ENCODE data around the gene DBR1. TPM values are rescaled to one million over a fixed set of nuclear protein-coding genes. Genes with fewer than 3 reads are reported as not detected.
A peak's percentile ranks its signal among the peaks of the same experiment; 100 is the strongest.

Gene DBR1
- total RNA-seq, 4 donors from 2014 or later: 6.5 to 22.2 (median 6.6) TPM

DNA sequence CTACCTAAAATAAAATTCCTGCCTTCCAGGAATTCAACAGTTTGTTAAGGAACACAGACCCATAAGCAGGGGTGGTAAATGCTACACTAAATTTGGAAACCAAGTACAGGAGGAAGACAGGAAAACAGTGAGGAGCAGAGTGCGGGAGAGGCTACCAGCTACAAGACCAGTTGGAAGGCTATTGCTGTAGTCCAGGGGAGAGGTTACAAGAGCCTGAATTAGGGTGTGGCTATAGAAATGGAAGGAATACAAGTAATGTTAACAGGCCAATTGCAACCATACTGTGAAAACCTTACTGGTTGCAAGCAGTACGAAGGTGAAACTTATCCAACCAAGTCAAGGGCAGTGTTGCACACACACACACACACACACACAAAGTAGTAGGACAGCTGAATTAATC, 11.5 kb upstream of the DBR1 start:
- Histone ChIP-seq H3K4me1 (peaks cover 32% of the 10 kb centered on the region in 2 donors), H3K27me3 (no peaks in the 10 kb centered on the region), H3K27ac (peak overlapping the region; percentile 92 to 99 (median 98)), H3K9me3 (no peaks in the 10 kb centered on the region), H3K36me3 (peaks cover 0 to 5% of the 10 kb centered on the region in 2 donors), H3K4me3 (peak overlapping the region in 3 of 4 donors; percentile 91 to 99 (median 92))
- TF ChIP-seq, protein P1, sequence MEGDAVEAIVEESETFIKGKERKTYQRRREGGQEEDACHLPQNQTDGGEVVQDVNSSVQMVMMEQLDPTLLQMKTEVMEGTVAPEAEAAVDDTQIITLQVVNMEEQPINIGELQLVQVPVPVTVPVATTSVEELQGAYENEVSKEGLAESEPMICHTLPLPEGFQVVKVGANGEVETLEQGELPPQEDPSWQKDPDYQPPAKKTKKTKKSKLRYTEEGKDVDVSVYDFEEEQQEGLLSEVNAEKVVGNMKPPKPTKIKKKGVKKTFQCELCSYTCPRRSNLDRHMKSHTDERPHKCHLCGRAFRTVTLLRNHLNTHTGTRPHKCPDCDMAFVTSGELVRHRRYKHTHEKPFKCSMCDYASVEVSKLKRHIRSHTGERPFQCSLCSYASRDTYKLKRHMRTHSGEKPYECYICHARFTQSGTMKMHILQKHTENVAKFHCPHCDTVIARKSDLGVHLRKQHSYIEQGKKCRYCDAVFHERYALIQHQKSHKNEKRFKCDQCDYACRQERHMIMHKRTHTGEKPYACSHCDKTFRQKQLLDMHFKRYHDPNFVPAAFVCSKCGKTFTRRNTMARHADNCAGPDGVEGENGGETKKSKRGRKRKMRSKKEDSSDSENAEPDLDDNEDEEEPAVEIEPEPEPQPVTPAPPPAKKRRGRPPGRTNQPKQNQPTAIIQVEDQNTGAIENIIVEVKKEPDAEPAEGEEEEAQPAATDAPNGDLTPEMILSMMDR (IDR thresholded peaks at IDR 0.05 in 4 of 5, conservative IDR thresholded peaks at IDR 0.05 in 1 of 5): no peak
- TF ChIP-seq POLR2A (IDR thresholded peaks at IDR 0.05): no peak
- intact Hi-C loops (cut with DNase I; ENCODE audit: low total_unique reads): loop anchor here (2.0 to 10.0 kb wide), 5 partner anchors 71 to 731 kb away; partner anchors contain the start of genes CEP70, DZIP1L and NME9
- in situ Hi-C loops (cut with MboI; ENCODE audit: low sequenced_read_pairs in 4 of 4): loop anchor here in 1 of 4 donors (25.0 kb wide), 1 partner anchor 151 kb away; the partner anchor contains the start of genes MRAS and NME9
- DNase-seq (no peak), ATAC-seq (no peak)

DNA sequence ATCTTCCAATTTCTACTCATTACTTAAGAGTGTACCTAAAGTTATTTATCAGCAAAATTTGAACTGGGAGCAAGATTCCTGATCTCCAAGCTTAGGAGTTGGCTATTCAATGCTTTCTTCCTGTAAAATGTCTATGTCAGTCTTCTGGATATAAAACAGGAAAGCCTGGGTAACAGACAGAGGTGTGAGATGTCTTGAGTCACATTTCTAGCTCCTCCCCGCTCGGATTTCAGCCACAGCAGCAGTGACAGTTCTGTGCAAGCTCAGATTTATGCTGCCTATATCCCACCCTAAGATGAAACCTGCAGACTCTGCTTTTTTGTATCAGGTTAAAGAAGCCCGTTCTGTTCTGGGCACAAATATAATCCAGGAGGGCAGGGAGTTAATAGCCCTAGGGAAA, 10.3 kb upstream of the DBR1 start:
- no peak for DNase-seq
- ATAC-seq: no peak
- intact Hi-C loops (cut with DNase I; ENCODE audit: low total_unique reads): loop anchor here (5.0 to 10.0 kb wide), 4 partner anchors 142 to 732 kb away; partner anchors contain the start of genes CEP70 and NME9

DNA sequence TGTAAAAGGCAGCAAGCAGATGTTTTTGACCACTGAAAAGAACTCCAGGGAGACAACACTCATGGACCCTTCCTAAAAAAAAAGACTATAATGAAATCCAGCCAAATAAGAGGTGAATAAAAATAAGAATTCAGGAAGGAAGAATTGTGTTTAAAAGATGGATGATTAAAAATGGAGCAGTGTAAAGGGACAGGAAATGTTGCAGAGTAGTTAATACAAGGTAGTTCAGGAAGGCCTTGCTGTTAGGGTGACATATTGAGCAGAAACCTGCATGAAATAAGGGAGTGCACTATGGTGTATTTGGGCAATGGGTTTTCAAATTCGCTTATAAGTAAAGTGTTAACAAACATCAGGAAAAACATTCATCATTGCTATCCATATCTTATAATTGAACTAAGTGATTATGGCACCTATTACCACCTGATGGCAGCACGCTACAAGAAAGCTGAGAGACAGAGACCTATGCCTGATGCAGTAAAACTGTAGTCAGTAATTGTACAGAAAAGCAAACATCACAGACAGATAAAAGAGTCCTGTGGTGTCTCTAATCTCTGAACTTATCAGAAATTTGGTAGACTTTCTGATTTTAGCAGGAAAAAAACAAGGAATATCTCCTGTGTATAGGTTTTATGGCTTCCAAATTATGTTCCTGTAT, 5.8 kb upstream of the DBR1 start:
- Histone ChIP-seq H3K4me1 (no peaks in the 10 kb centered on the region), H3K4me3 (no peak overlapping the region), H3K36me3 (no peaks in the 10 kb centered on the region), H3K27ac (no peak overlapping the region), H3K9me3 (no peaks in the 10 kb centered on the region), H3K27me3 (no peaks in the 10 kb centered on the region)
- ATAC-seq (peak; percentile 52 to 71), DNase-seq (no peak)
- no peak for TF ChIP-seq POLR2A (IDR thresholded peaks at IDR 0.05)
- TF ChIP-seq, protein P1 (IDR thresholded peaks at IDR 0.05 in 4 of 5, conservative IDR thresholded peaks at IDR 0.05 in 1 of 5): peak in 4 of 5 experiments; percentile 22 to 58 (median 36)
- intact Hi-C loops (cut with DNase I; ENCODE audit: low total_unique reads): loop anchor here (10.0 kb wide), 1 partner anchor 314 kb away; no protein-coding TSS in a partner anchor
- in situ Hi-C loops (cut with MboI; ENCODE audit: low sequenced_read_pairs in 4 of 4): loop anchor here in 1 of 4 donors (25.0 kb wide), 1 partner anchor 157 kb away; the partner anchor contains the start of genes MRAS and NME9

More for the DNA sequence above, 10.3 kb upstream of the DBR1 start:
- no peaks in the 10 kb centered on the region for H3K9me3 ChIP-seq
- H3K27me3 ChIP-seq: no peaks in the 10 kb centered on the region
- in situ Hi-C loops (cut with MboI; ENCODE audit: low sequenced_read_pairs in 4 of 4): loop anchor here in 1 of 4 donors (25.0 kb wide), 1 partner anchor 152 kb away; the partner anchor contains the start of genes MRAS and NME9
- no peak for TF ChIP-seq POLR2A (IDR thresholded peaks at IDR 0.05)
- TF ChIP-seq, protein P1 (IDR thresholded peaks at IDR 0.05 in 4 of 5, conservative IDR thresholded peaks at IDR 0.05 in 1 of 5): no peak
- H3K27ac ChIP-seq: no peak overlapping the region
- peaks cover 20 to 22% of the 10 kb centered on the region in 2 donors for H3K4me1 ChIP-seq
- H3K36me3 ChIP-seq: no peaks in the 10 kb centered on the region
- H3K4me3 ChIP-seq: no peak overlapping the region

DNA sequence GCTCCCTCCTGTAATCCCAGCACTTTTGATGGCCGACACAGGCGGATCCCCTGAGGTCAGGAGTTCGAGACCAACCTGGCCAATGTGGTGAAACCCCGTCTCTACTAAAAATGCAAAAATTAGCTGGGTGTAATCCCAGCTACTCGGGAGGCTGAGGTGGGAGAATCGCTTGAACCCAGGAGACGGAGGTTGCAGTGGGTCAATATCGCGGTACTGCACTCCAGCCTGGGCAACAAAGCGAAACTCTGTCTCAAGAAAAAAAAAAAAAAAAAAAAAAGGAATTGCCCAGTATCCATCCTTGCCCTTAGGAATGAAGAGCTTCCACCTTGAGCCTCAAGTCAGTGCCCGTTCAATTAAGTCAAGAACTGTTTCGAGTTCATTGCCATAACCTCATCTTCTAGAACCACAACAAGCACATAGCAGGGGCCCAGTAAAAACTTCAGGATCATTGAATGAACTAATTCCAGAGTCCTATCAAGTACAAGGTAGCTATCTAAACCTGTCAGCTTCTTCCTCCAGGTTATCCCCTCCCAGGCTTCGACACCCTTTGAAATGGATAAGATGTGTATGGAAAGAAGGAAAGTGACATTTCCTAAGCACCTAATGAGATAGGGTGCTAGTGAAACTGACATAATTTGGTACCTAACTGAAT, 826 bp downstream of the DBR1 start:
- H3K27me3 ChIP-seq: no peaks in the 10 kb centered on the region
- peaks cover 5 to 8% of the 10 kb centered on the region in 2 donors for H3K4me1 ChIP-seq
- DNase-seq: no peak
- intact Hi-C loops (cut with DNase I; ENCODE audit: low total_unique reads) (loop anchor here (1.0 kb wide), 1 partner anchor 13 kb away; the partner anchor contains the start of gene ARMC8), in situ Hi-C loops (cut with MboI; ENCODE audit: low sequenced_read_pairs in 4 of 4) (no loop called here)
- H3K27ac ChIP-seq: peak overlapping the region; percentile 78 to 83 (median 82)
- TF ChIP-seq, protein P1 (IDR thresholded peaks at IDR 0.05 in 4 of 5, conservative IDR thresholded peaks at IDR 0.05 in 1 of 5): no peak
- no peak for TF ChIP-seq POLR2A (IDR thresholded peaks at IDR 0.05)
- H3K4me3 ChIP-seq: peak overlapping the region; percentile 66 to 99 (median 83)
- no peaks in the 10 kb centered on the region for H3K9me3 ChIP-seq
- ATAC-seq: peak; percentile 4 to 15
- peaks cover 0 to 10% of the 10 kb centered on the region in 2 donors for H3K36me3 ChIP-seq
